HepG2 (cell line): ENCODE results near the gene CREB1. TPM values are rescaled to one million over a fixed set of nuclear protein-coding genes. Genes with fewer than 3 reads are reported as not detected.
A peak's percentile ranks its signal among the peaks of the same experiment; 100 is the strongest.

ENCODE experiments used
- CENPX ChIP-seq: sonication (generic); formaldehyde crosslinking; IDR thresholded peaks from 2 replicates; pipeline ENCODE4 v1.9.0; 2021; ENCODE audit warnings: mild to moderate bottlenecking, missing genetic modification reagents, moderate library complexity
- KLF13 ChIP-seq: sonication (generic); formaldehyde crosslinking; IDR thresholded peaks from 2 replicates; pipeline ENCODE4 v1.4.0; 2020; ENCODE audit warnings: mild to moderate bottlenecking, missing genetic modification reagents
- MED13 ChIP-seq: sonication (generic); formaldehyde crosslinking; IDR thresholded peaks from 2 replicates; pipeline ENCODE4 v1.5.0; 2020; ENCODE audit warnings: missing genetic modification reagents
- PRPF4 ChIP-seq: fragments of 200-400 bp; formaldehyde crosslinking; IDR thresholded peaks from 2 replicates; pipeline ENCODE4 v1.6.1; 2016; ENCODE audit warnings: low read length, low read depth; ENCODE audit not compliant: poor library complexity, severe bottlenecking
- SALL1 ChIP-seq: sonication (generic); formaldehyde crosslinking; IDR thresholded peaks from 2 replicates; pipeline ENCODE4 v1.8.0; 2022; ENCODE audit warnings: mild to moderate bottlenecking, missing genetic modification reagents
- SOX13 ChIP-seq, 3 experiments: fragments of 450-650 bp in 1 of 3; sonication (generic) in 1 of 3; formaldehyde crosslinking in 1 of 3; IDR thresholded peaks in 2 of 3; conservative IDR thresholded peaks in 1 of 3; 2 replicates each; pipeline versions ENCODE4 v1.5.0 to v1.6.1; 2016 to 2020; ENCODE audit warnings: antibody characterized with exemption in 1 of 3, mild to moderate bottlenecking in 1 of 3, missing compliant biosample characterization in 1 of 3, missing genetic modification reagents in 1 of 3, moderate library complexity in 1 of 3
- TMF1 ChIP-seq: sonication (generic); formaldehyde crosslinking; IDR thresholded peaks from 2 replicates; pipeline ENCODE4 v1.8.1; 2022; ENCODE audit warnings: low read depth, missing genetic modification reagents
- ZIK1 ChIP-seq: sonication (generic); formaldehyde crosslinking; IDR thresholded peaks from 2 replicates; pipeline ENCODE4 v1.5.0; 2020; ENCODE audit warnings: mild to moderate bottlenecking, low read depth, missing genetic modification reagents, borderline replicate concordance
- ZNF17 ChIP-seq: sonication (generic); formaldehyde crosslinking; IDR thresholded peaks from 2 replicates; pipeline ENCODE4 v1.5.0; 2020; ENCODE audit warnings: mild to moderate bottlenecking, missing genetic modification reagents
- ZNF672 ChIP-seq: sonication (generic); formaldehyde crosslinking; IDR thresholded peaks from 2 replicates; pipeline ENCODE4 v1.8.1; 2022; ENCODE audit warnings: missing genetic modification reagents
- ZNF841 ChIP-seq: sonication (generic); formaldehyde crosslinking; IDR thresholded peaks from 2 replicates; pipeline ENCODE4 v1.8.1; 2023; ENCODE audit warnings: missing genetic modification reagents, borderline replicate concordance
- polyA plus RNA-seq, 8 experiments: library from polyadenylated mRNA; depleted of rRNA in 3 of 8; stranded (reverse) in 7 of 8; unstranded in 1 of 8; fragments of >200 nt; fragmentation: Illumina TruSeq in 4 of 8; extraction: Trizol in 4 of 8; gene quantifications; 2 replicates each; pipeline versions ENCODE4 v1.2.1 to v1.2.3, GENCODE V29; 2011 to 2016; ENCODE audit warnings: low read depth in 4 of 8, missing spikeins in 1 of 8, mixed read lengths in 1 of 8; ENCODE audit not compliant: insufficient read depth in 1 of 8
- total RNA-seq, 5 experiments: library from RNA; depleted of rRNA; stranded (reverse); fragments of >200 nt; fragmentation: Illumina TruSeq; extraction: Trizol; gene quantifications; 2 replicates each; pipeline ENCODE4 v1.2.3, GENCODE V29; 2016; ENCODE audit warnings: low read depth in 1 of 5
- TF ChIP-seq, protein P1 (sequence below): sonication (generic); formaldehyde crosslinking; IDR thresholded peaks from 2 replicates; pipeline ENCODE4 v1.4.0; 2020; ENCODE audit warnings: missing genetic modification reagents
- TF ChIP-seq, protein P2 (sequence below): sonication (generic); formaldehyde crosslinking; conservative IDR thresholded peaks from 2 replicates; pipeline ENCODE4 v1.8.0; 2022; ENCODE audit warnings: missing genetic modification reagents
- TF ChIP-seq, protein P3 (sequence below): IDR thresholded peaks from 2 replicates; pipeline ENCODE4 v1.6.1; 2016; ENCODE audit warnings: mild to moderate bottlenecking, missing biosample characterization, missing genetic modification reagents

CREB1 gene
- total and polyA plus RNA-seq, 2 of the 13 experiments (the other 11 are each of a cell fraction or from before 2014, with no cell fraction given): 51.8 to 51.9 TPM

DNA sequence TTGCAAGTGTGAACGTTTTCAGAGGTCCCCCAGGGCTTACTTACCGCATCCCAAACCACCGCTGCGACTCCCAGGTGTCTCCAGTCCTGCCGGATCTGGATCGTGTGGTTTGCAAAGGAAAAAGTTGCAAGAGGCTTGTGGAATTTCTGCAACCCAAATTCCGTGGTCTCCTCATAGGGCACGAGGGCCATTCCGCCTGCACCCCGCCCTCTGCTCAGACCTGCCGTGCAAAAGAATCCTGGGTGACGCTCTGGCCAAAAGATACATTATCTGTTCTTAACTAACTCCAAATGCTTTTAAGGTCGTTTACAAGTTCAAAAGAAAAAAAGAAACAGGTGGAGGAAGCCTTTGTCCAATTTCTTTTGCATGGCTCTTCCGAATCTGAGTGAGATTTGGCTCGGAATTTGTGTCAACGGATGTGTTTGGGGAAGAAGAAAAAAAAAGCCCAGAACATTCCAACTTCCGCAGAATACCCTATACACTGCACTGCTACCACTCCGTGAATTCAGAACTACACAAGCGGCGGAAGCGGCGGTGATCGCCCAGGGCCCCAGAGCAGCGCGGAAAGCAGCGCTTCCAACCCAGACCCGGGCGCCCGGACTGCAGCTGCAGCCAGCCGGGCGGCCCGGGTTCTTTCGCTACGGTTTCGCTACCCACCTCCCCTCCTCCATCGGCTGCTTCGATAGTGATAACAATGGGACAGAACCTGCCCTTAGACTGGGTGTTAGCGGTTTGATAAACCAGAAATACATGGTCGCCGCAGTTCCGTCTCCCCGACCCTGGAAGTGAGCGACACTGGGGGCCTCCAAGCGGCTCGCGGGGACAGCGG, 94.6 kb downstream of the CREB1 start (continued):
- peak; percentile 75; the same call in 1 of the 2 replicates for TF ChIP-seq ZNF841
- TF ChIP-seq SOX13 (IDR thresholded peaks at IDR 0.05): no peak
- no peak for TF ChIP-seq SOX13 (CRISPR knock-in tag; conservative IDR thresholded peaks at IDR 0.05 in 1 of 2, IDR thresholded peaks at IDR 0.05 in 1 of 2)
- peak; percentile 52; the same call in 1 of the 2 replicates for TF ChIP-seq ZNF672 (CRISPR knock-in tag)
- TF ChIP-seq, protein P1, sequence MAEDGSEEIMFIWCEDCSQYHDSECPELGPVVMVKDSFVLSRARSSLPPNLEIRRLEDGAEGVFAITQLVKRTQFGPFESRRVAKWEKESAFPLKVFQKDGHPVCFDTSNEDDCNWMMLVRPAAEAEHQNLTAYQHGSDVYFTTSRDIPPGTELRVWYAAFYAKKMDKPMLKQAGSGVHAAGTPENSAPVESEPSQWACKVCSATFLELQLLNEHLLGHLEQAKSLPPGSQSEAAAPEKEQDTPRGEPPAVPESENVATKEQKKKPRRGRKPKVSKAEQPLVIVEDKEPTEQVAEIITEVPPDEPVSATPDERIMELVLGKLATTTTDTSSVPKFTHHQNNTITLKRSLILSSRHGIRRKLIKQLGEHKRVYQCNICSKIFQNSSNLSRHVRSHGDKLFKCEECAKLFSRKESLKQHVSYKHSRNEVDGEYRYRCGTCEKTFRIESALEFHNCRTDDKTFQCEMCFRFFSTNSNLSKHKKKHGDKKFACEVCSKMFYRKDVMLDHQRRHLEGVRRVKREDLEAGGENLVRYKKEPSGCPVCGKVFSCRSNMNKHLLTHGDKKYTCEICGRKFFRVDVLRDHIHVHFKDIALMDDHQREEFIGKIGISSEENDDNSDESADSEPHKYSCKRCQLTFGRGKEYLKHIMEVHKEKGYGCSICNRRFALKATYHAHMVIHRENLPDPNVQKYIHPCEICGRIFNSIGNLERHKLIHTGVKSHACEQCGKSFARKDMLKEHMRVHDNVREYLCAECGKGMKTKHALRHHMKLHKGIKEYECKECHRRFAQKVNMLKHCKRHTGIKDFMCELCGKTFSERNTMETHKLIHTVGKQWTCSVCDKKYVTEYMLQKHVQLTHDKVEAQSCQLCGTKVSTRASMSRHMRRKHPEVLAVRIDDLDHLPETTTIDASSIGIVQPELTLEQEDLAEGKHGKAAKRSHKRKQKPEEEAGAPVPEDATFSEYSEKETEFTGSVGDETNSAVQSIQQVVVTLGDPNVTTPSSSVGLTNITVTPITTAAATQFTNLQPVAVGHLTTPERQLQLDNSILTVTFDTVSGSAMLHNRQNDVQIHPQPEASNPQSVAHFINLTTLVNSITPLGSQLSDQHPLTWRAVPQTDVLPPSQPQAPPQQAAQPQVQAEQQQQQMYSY (CRISPR knock-in tag): no peak
- no peak; the same call in 1 of the 2 replicates for TF ChIP-seq MED13
- no peak for TF ChIP-seq CENPX (CRISPR knock-in tag)
- TF ChIP-seq, protein P2, sequence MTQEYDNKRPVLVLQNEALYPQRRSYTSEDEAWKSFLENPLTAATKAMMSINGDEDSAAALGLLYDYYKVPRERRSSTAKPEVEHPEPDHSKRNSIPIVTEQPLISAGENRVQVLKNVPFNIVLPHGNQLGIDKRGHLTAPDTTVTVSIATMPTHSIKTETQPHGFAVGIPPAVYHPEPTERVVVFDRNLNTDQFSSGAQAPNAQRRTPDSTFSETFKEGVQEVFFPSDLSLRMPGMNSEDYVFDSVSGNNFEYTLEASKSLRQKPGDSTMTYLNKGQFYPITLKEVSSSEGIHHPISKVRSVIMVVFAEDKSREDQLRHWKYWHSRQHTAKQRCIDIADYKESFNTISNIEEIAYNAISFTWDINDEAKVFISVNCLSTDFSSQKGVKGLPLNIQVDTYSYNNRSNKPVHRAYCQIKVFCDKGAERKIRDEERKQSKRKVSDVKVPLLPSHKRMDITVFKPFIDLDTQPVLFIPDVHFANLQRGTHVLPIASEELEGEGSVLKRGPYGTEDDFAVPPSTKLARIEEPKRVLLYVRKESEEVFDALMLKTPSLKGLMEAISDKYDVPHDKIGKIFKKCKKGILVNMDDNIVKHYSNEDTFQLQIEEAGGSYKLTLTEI: no peak
- no peak for TF ChIP-seq ZNF17 (CRISPR knock-in tag)
- no peak for TF ChIP-seq PRPF4
- 0 out of 2 replicates have a peak, but pooled peaks have one; percentile 28 for TF ChIP-seq SALL1
- TF ChIP-seq TMF1 (CRISPR knock-in tag): no peak; the same call in 1 of the 2 replicates
- TF ChIP-seq KLF13 (CRISPR knock-in tag): no peak
- no peak for TF ChIP-seq ZIK1 (CRISPR knock-in tag)
- TF ChIP-seq, protein P3, sequence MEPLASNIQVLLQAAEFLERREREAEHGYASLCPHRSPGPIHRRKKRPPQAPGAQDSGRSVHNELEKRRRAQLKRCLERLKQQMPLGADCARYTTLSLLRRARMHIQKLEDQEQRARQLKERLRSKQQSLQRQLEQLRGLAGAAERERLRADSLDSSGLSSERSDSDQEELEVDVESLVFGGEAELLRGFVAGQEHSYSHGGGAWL (CRISPR knock-in tag): no peak
